Measurements from ENCODE around the gene RIPOR3. TPM values are rescaled to one million over a fixed set of nuclear protein-coding genes. Genes with fewer than 3 reads are reported as not detected.

Gene RIPOR3
- total and polyA plus RNA-seq, 9 of the 15 experiments (the other 6 are each of a cell fraction or from before 2014, with no cell fraction given), result 3.3 to 62.7 (median 21.4) TPM

DNA sequence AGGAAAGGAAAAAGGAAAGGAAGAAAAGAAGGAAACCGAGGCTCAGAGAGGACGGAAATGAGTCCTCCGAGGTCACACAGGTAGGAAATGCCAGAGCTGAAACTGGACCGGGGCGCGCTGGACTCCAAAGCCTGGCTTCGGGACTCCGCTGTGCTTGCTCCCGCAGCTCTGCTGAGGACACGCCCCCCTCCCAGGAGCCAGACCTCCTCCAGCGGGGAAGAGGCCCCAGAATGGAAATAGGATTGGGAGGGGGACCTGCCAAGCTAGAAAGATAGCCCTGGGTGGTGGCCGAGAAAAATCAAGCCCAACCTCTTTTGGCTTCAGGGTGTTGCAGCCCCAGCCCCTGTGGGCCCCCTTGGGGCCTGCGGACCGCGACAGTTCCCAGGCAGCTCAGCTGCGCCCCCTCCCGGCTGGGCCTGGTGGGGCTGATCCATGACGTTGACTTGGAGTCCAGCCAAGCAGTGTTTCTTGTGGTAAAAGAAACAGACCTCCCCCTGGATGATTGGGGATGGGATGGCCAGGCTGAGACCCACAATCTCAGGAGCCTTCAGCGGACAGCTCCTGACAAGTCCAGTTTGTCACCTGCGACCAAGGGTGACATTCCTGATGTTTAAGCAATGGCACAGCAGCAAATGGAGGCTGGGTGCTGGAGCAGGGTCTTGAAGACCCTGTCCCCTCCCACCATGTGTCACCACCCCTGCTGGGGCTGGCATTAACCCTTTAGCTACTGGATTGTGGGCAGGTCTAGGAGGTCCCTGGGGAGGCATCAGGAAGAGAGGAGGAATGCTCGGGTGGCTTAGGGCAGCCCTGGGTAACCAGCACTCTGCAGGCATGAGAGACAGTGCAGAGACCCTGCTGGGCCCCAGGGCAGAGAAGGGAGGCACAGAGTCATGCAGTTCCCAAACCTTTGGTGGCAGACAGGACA is 55.4 kb downstream of the RIPOR3 start (continued):
- TF ChIP-seq, protein P1, sequence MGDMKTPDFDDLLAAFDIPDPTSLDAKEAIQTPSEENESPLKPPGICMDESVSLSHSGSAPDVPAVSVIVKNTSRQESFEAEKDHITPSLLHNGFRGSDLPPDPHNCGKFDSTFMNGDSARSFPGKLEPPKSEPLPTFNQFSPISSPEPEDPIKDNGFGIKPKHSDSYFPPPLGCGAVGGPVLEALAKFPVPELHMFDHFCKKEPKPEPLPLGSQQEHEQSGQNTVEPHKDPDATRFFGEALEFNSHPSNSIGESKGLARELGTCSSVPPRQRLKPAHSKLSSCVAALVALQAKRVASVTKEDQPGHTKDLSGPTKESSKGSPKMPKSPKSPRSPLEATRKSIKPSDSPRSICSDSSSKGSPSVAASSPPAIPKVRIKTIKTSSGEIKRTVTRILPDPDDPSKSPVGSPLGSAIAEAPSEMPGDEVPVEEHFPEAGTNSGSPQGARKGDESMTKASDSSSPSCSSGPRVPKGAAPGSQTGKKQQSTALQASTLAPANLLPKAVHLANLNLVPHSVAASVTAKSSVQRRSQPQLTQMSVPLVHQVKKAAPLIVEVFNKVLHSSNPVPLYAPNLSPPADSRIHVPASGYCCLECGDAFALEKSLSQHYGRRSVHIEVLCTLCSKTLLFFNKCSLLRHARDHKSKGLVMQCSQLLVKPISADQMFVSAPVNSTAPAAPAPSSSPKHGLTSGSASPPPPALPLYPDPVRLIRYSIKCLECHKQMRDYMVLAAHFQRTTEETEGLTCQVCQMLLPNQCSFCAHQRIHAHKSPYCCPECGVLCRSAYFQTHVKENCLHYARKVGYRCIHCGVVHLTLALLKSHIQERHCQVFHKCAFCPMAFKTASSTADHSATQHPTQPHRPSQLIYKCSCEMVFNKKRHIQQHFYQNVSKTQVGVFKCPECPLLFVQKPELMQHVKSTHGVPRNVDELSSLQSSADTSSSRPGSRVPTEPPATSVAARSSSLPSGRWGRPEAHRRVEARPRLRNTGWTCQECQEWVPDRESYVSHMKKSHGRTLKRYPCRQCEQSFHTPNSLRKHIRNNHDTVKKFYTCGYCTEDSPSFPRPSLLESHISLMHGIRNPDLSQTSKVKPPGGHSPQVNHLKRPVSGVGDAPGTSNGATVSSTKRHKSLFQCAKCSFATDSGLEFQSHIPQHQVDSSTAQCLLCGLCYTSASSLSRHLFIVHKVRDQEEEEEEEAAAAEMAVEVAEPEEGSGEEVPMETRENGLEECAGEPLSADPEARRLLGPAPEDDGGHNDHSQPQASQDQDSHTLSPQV (IDR thresholded peaks at IDR 0.05), result peak; percentile 17; the same call in 1 of the 2 replicates
- TF ChIP-seq, protein P2, sequence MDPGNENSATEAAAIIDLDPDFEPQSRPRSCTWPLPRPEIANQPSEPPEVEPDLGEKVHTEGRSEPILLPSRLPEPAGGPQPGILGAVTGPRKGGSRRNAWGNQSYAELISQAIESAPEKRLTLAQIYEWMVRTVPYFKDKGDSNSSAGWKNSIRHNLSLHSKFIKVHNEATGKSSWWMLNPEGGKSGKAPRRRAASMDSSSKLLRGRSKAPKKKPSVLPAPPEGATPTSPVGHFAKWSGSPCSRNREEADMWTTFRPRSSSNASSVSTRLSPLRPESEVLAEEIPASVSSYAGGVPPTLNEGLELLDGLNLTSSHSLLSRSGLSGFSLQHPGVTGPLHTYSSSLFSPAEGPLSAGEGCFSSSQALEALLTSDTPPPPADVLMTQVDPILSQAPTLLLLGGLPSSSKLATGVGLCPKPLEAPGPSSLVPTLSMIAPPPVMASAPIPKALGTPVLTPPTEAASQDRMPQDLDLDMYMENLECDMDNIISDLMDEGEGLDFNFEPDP (CRISPR knock-in tag; IDR thresholded peaks at IDR 0.05), result no peak
- TF ChIP-seq MTA3 (IDR thresholded peaks at IDR 0.05; ENCODE audit: borderline replicate concordance), result 0 out of 2 replicates have a peak, but pooled peaks have one; percentile 59
- TF ChIP-seq CBFA2T3 (IDR thresholded peaks at IDR 0.05), result peak; percentile 21
- TF ChIP-seq SREBF1 (IDR thresholded peaks at IDR 0.05; ENCODE audit: borderline replicate concordance, low read depth, low read length), result no peak
- TF ChIP-seq GABPB1 (CRISPR knock-in tag; IDR thresholded peaks at IDR 0.05), result no peak
- TF ChIP-seq, protein P3, sequence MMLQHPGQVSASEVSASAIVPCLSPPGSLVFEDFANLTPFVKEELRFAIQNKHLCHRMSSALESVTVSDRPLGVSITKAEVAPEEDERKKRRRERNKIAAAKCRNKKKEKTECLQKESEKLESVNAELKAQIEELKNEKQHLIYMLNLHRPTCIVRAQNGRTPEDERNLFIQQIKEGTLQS (IDR thresholded peaks at IDR 0.05), result peak; percentile 36
- TF ChIP-seq, protein P3 (CRISPR knock-in tag; conservative IDR thresholded peaks at IDR 0.05), result 0 out of 2 replicates have a peak, but pooled peaks have one; percentile 62
- TF ChIP-seq, protein P4, sequence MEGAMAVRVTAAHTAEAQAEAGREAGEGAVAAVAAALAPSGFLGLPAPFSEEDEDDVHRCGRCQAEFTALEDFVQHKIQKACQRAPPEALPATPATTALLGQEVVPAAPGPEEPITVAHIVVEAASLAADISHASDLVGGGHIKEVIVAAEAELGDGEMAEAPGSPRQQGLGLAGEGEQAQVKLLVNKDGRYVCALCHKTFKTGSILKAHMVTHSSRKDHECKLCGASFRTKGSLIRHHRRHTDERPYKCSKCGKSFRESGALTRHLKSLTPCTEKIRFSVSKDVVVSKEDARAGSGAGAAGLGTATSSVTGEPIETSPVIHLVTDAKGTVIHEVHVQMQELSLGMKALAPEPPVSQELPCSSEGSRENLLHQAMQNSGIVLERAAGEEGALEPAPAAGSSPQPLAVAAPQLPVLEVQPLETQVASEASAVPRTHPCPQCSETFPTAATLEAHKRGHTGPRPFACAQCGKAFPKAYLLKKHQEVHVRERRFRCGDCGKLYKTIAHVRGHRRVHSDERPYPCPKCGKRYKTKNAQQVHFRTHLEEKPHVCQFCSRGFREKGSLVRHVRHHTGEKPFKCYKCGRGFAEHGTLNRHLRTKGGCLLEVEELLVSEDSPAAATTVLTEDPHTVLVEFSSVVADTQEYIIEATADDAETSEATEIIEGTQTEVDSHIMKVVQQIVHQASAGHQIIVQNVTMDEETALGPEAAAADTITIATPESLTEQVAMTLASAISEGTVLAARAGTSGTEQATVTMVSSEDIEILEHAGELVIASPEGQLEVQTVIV (CRISPR knock-in tag; IDR thresholded peaks at IDR 0.05; ENCODE audit: borderline replicate concordance), result no peak
- TF ChIP-seq ATF7 (IDR thresholded peaks at IDR 0.05), result peak; percentile 96
- no peak for TF ChIP-seq TRIM28 (IDR thresholded peaks at IDR 0.05)
- TF ChIP-seq TAF7 (tag; IDR thresholded peaks at IDR 0.05), result no peak
- TF ChIP-seq, protein P5, sequence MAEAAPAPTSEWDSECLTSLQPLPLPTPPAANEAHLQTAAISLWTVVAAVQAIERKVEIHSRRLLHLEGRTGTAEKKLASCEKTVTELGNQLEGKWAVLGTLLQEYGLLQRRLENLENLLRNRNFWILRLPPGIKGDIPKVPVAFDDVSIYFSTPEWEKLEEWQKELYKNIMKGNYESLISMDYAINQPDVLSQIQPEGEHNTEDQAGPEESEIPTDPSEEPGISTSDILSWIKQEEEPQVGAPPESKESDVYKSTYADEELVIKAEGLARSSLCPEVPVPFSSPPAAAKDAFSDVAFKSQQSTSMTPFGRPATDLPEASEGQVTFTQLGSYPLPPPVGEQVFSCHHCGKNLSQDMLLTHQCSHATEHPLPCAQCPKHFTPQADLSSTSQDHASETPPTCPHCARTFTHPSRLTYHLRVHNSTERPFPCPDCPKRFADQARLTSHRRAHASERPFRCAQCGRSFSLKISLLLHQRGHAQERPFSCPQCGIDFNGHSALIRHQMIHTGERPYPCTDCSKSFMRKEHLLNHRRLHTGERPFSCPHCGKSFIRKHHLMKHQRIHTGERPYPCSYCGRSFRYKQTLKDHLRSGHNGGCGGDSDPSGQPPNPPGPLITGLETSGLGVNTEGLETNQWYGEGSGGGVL (CRISPR knock-in tag; IDR thresholded peaks at IDR 0.05), result no peak
- TF ChIP-seq MAZ (CRISPR knock-in tag; conservative IDR thresholded peaks at IDR 0.05 in 1 of 2, IDR thresholded peaks at IDR 0.05 in 1 of 2), result peak; percentile 63 to 84; a peak in 3 of 4 replicates
- TF ChIP-seq NFIC (IDR thresholded peaks at IDR 0.05), result peak; percentile 99
- no peak for TF ChIP-seq SIRT6 (IDR thresholded peaks at IDR 0.05; ENCODE audit: low read depth, low read length)

All from K562 (cell line).